GM21381 (cell line): Measurements from ENCODE around the gene CCDC89.
A peak's percentile ranks its signal among the peaks of the same experiment; 100 is the strongest.
"Not testable (repeated sequence)": the region's sequence is repeated elsewhere in the genome, so short reads cannot be mapped to it uniquely, and the experiment has no call there.

Source experiments
- ATAC-seq: cut with Tn5 transposase; IDR thresholded peaks from one replicate; pipeline ENCODE4 v1.9.1; 2021; ENCODE audit warnings: mild to moderate bottlenecking, moderate library complexity; ENCODE audit not compliant: unreplicated experiment

The CCDC89 gene

GRCh38 chr11:85654343-85654742, 31.7 kb downstream of the CCDC89 start:
- not testable (repeated sequence) for ATAC-seq

- ATAC-seq = no peak
Observed at GRCh38 chr11:85652786-85653447, 33.1 kb downstream of the CCDC89 start.

GRCh38 chr11:85651118-85651517, 34.9 kb downstream of the CCDC89 start:
- no peak for ATAC-seq

- peak; percentile 99 for ATAC-seq
Observed at GRCh38 chr11:85647604-85648299, 38.2 kb downstream of the CCDC89 start, which contains the start of gene TMEM126A. TSS of gene TMEM126A (plus strand) at chr11:85647967. CDS start at chr11:85650256, 2,289 bp downstream.

- no peak for ATAC-seq
Observed at GRCh38 chr11:85647078-85647477, 38.9 kb downstream of the CCDC89 start.

- ATAC-seq = no peak
Observed at GRCh38 chr11:85643191-85643614, 42.8 kb downstream of the CCDC89 start.

- ATAC-seq = no peak
Observed at GRCh38 chr11:85634747-85635146, 51.2 kb downstream of the CCDC89 start.
